ENCODE measurements around the gene XXYLT1.
"Not testable (repeated sequence)": the region's sequence is repeated elsewhere in the genome, so short reads cannot be mapped to it uniquely, and the experiment has no call there.

The XXYLT1 gene

GRCh38 chr3:195270817-195271409, at the start of gene XXYLT1:
XXYLT1 (minus strand) TSS chr3:195271159; CDS start chr3:195271058, 101 bp downstream.
- Mint-ChIP-seq H3K4me1 (peaks cover 30% of the 10 kb centered on the region), H3K36me3 (peaks cover 16% of the 10 kb centered on the region), H3K27ac (peak within 1 kb of the TSS; percentile 71), H3K9me3 (no peaks in the 10 kb centered on the region), H3K4me3 (peak within 1 kb of the TSS; percentile 77)
- ATAC-seq (peak; percentile 90), DNase-seq (ENCODE audit: low spot score in 2 of 2) (peak; percentile 90 to 96)

GRCh38 chr3:195319060-195319459, 48.1 kb upstream of the XXYLT1 start:
- no peak overlapping the region for H3K27ac Mint-ChIP-seq
- no peaks in the 10 kb centered on the region for H3K9me3 Mint-ChIP-seq
- DNase-seq (ENCODE audit: low spot score in 2 of 2) (no peak), ATAC-seq (no peak)
- H3K36me3 Mint-ChIP-seq = peaks cover 66% of the 10 kb centered on the region
- H3K4me3 Mint-ChIP-seq = no peak overlapping the region
- H3K4me1 Mint-ChIP-seq = peaks cover 13% of the 10 kb centered on the region

GRCh38 chr3:195312714-195313113, 41.8 kb upstream of the XXYLT1 start:
- ATAC-seq (no peak), DNase-seq (ENCODE audit: low spot score in 2 of 2) (no peak)
- H3K4me1 Mint-ChIP-seq = peaks cover under 1% of the 10 kb centered on the region
- no peak overlapping the region for H3K4me3 Mint-ChIP-seq
- H3K27ac Mint-ChIP-seq = no peak overlapping the region
- no peaks in the 10 kb centered on the region for H3K9me3 Mint-ChIP-seq
- H3K36me3 Mint-ChIP-seq = peaks cover 17% of the 10 kb centered on the region

- ATAC-seq (no peak), DNase-seq (ENCODE audit: low spot score in 2 of 2) (no peak)
- Mint-ChIP-seq H3K27ac (no peak overlapping the region), H3K4me3 (no peak overlapping the region), H3K9me3 (no peaks in the 10 kb centered on the region), H3K4me1 (no peaks in the 10 kb centered on the region), H3K36me3 (peaks cover 57% of the 10 kb centered on the region)
Measured at GRCh38 chr3:195307711-195308110, 36.8 kb upstream of the XXYLT1 start.

- ATAC-seq (no peak), DNase-seq (ENCODE audit: low spot score in 2 of 2) (no peak)
- Mint-ChIP-seq H3K27ac (no peak overlapping the region), H3K9me3 (no peaks in the 10 kb centered on the region), H3K36me3 (peaks cover 63% of the 10 kb centered on the region), H3K4me1 (no peaks in the 10 kb centered on the region), H3K4me3 (no peak overlapping the region)
Measured at GRCh38 chr3:195306369-195306768, 35.4 kb upstream of the XXYLT1 start.

GRCh38 chr3:195302431-195302830, 31.5 kb upstream of the XXYLT1 start:
- H3K4me3 Mint-ChIP-seq = no peak overlapping the region
- no peak overlapping the region for H3K27ac Mint-ChIP-seq
- H3K9me3 Mint-ChIP-seq = no peaks in the 10 kb centered on the region
- H3K4me1 Mint-ChIP-seq = no peaks in the 10 kb centered on the region
- ATAC-seq (no peak), DNase-seq (ENCODE audit: low spot score in 2 of 2) (no peak)
- peaks cover 93% of the 10 kb centered on the region for H3K36me3 Mint-ChIP-seq

- Mint-ChIP-seq H3K4me1 (no peaks in the 10 kb centered on the region), H3K9me3 (no peaks in the 10 kb centered on the region), H3K36me3 (peaks cover 100% of the 10 kb centered on the region), H3K4me3 (no peak overlapping the region), H3K27ac (no peak overlapping the region)
- DNase-seq (ENCODE audit: low spot score in 2 of 2) (no peak), ATAC-seq (no peak)
Measured at GRCh38 chr3:195297446-195297845, 26.5 kb upstream of the XXYLT1 start.

- ATAC-seq = no peak
- DNase-seq (ENCODE audit: low spot score in 2 of 2) = no peak
- H3K4me1 Mint-ChIP-seq = no peaks in the 10 kb centered on the region
- H3K4me3 Mint-ChIP-seq = no peak overlapping the region
- H3K9me3 Mint-ChIP-seq = no peaks in the 10 kb centered on the region
- no peak overlapping the region for H3K27ac Mint-ChIP-seq
- H3K36me3 Mint-ChIP-seq = peaks cover 100% of the 10 kb centered on the region
Measured at GRCh38 chr3:195296662-195297061, 25.7 kb upstream of the XXYLT1 start.

- Mint-ChIP-seq H3K36me3 (peaks cover 98% of the 10 kb centered on the region), H3K4me3 (no peak overlapping the region), H3K9me3 (no peaks in the 10 kb centered on the region), H3K27ac (no peak overlapping the region), H3K4me1 (no peaks in the 10 kb centered on the region)
- DNase-seq (ENCODE audit: low spot score in 2 of 2) = no peak
- ATAC-seq = no peak
Measured at GRCh38 chr3:195291121-195291520, 20.2 kb upstream of the XXYLT1 start.

GRCh38 chr3:195290643-195291042, 19.7 kb upstream of the XXYLT1 start:
- not testable (repeated sequence) for H3K9me3 Mint-ChIP-seq; H3K4me1 Mint-ChIP-seq; DNase-seq (ENCODE audit: low spot score in 2 of 2); H3K27ac Mint-ChIP-seq; ATAC-seq; H3K4me3 Mint-ChIP-seq
- peaks cover 97% of the 10 kb centered on the region for H3K36me3 Mint-ChIP-seq

GRCh38 chr3:195286115-195286872, 15.3 kb upstream of the XXYLT1 start:
- DNase-seq (ENCODE audit: low spot score in 2 of 2) = no peak
- no peaks in the 10 kb centered on the region for H3K4me1 Mint-ChIP-seq
- no peaks in the 10 kb centered on the region for H3K9me3 Mint-ChIP-seq
- peaks cover 84% of the 10 kb centered on the region for H3K36me3 Mint-ChIP-seq
- no peak for ATAC-seq
- H3K4me3 Mint-ChIP-seq = no peak overlapping the region
- peak overlapping the region; percentile 2 for H3K27ac Mint-ChIP-seq

- no peaks in the 10 kb centered on the region for H3K9me3 Mint-ChIP-seq
- no peaks in the 10 kb centered on the region for H3K4me1 Mint-ChIP-seq
- H3K36me3 Mint-ChIP-seq = peaks cover 75% of the 10 kb centered on the region
- ATAC-seq (no peak), DNase-seq (ENCODE audit: low spot score in 2 of 2) (no peak)
- H3K4me3 Mint-ChIP-seq = no peak overlapping the region
- H3K27ac Mint-ChIP-seq = no peak overlapping the region
Measured at GRCh38 chr3:195285372-195285771, 14.4 kb upstream of the XXYLT1 start.

- Mint-ChIP-seq H3K4me1 (no peaks in the 10 kb centered on the region), H3K9me3 (no peaks in the 10 kb centered on the region), H3K27ac (no peak overlapping the region), H3K4me3 (no peak overlapping the region), H3K36me3 (peaks cover 70% of the 10 kb centered on the region)
- ATAC-seq = no peak
- no peak for DNase-seq (ENCODE audit: low spot score in 2 of 2)
Measured at GRCh38 chr3:195284842-195285241, 13.9 kb upstream of the XXYLT1 start.

- ATAC-seq = no peak
- Mint-ChIP-seq H3K9me3 (no peaks in the 10 kb centered on the region), H3K36me3 (peaks cover 65% of the 10 kb centered on the region), H3K4me1 (no peaks in the 10 kb centered on the region), H3K4me3 (no peak overlapping the region), H3K27ac (peak overlapping the region; percentile 52)
- no peak for DNase-seq (ENCODE audit: low spot score in 2 of 2)
Measured at GRCh38 chr3:195282961-195283360, 12.0 kb upstream of the XXYLT1 start.

- peaks cover 29% of the 10 kb centered on the region for H3K36me3 Mint-ChIP-seq
- no peak for ATAC-seq
- no peaks in the 10 kb centered on the region for H3K9me3 Mint-ChIP-seq
- DNase-seq (ENCODE audit: low spot score in 2 of 2) = no peak
- H3K4me3 Mint-ChIP-seq = no peak overlapping the region
- H3K27ac Mint-ChIP-seq = peak overlapping the region; percentile 15
- peaks cover 15% of the 10 kb centered on the region for H3K4me1 Mint-ChIP-seq
Measured at GRCh38 chr3:195274259-195274966, 3.5 kb upstream of the XXYLT1 start.
